Activated CD4-positive, alpha-beta T cell treated with anti-CD3 and anti-CD28 coated beads, Interleukin-2, amount 50 U/mL, for 16 hours (primary cell): ENCODE data around the gene PNMA5.

Experiments
- DNase-seq: peaks from one replicate; pipeline ENCODE4 v3.0.0-alpha.2; 2020

The PNMA5 gene

GRCh38 chrX:152958047-152958446 is 35.9 kb downstream of the PNMA5 start:
- no peak for DNase-seq

- no peak for DNase-seq
Observed at GRCh38 chrX:152950786-152951185, 43.1 kb downstream of the PNMA5 start.

GRCh38 chrX:152949114-152949513 is 44.8 kb downstream of the PNMA5 start:
- no peak for DNase-seq

- DNase-seq, result no peak
Observed at GRCh38 chrX:152946681-152947080, 47.2 kb downstream of the PNMA5 start.

GRCh38 chrX:152945021-152945979 is 48.6 kb downstream of the PNMA5 start:
- no peak for DNase-seq

- no peak for DNase-seq
Observed at GRCh38 chrX:152943826-152944225, 50.1 kb downstream of the PNMA5 start.

GRCh38 chrX:152942077-152942442 is 51.9 kb downstream of the PNMA5 start:
- no peak for DNase-seq

- DNase-seq, result peak; percentile 91
Observed at GRCh38 chrX:152941328-152942076, 52.4 kb downstream of the PNMA5 start.
